COLO829 (cell line): ENCODE data around the gene PHACTR1.
A peak's percentile ranks its signal among the peaks of the same experiment; 100 is the strongest.
"Not testable (repeated sequence)": the region's sequence is repeated elsewhere in the genome, so short reads cannot be mapped to it uniquely, and the experiment has no call there.

Source experiments
- DNase-seq: peaks from one replicate; pipeline ENCODE4 v3.0.0; 2012; ENCODE audit warnings: low spot score

Gene PHACTR1

DNA sequence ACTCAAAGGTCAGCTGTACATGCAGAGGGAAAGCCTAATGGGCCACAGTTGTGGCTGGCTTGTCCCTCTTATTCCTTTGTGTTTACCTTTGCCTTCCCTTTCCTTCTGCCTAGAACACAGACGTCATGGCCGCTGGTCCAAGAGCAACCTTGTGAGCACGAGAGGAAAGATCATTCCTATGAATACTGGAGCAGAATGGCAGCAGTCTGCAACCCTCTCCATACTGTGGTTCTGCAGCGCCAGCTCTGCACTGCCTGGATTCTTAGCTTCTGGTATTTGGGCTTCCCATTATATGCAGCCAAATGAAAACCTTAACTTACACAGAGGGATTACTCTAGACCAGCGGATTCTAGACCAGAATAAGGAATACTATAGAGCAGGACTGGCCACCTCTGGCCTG lies 599.3 kb downstream of the PHACTR1 start:
- DNase-seq, result no peak

- no peak for DNase-seq
Measured at GRCh38 chr6:13318821-13319220, 602.3 kb downstream of the PHACTR1 start.

DNA sequence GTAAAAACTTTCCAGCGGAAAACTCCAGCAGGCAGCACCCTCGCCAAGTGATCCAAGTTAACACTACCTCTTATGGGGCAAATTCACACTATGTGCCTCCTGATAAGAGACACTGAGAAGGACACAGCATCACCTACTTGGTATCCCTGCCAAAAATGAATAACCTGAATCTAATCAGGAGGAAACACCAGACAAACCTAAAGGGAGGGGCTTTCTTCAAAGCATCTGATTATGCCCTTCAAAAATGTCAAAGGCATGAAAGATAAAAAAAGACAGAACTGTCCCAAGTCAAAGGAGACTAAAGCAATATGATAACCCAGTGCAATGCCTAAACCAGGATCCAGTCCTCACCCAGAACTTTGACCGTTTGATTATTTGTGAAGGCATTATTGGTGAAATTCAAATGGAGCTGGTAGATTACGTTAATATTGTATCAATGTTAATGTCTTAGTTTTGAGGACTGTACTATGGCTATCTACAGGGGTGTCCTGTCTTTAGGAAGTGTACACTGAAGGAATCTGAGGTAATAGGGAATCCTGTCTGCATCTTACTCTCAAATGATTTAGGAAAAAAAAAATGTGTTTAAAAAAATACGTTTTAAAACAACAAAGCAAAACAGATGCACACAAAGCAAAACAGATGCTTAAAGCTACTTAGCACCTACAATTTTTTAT lies 603.5 kb downstream of the PHACTR1 start:
- no peak for DNase-seq

GRCh38 chr6:13326031-13326586 lies 609.5 kb downstream of the PHACTR1 start:
- DNase-seq, result not testable (repeated sequence)

GRCh38 chr6:13327691-13328075 lies 611.1 kb downstream of the PHACTR1 start:
- DNase-seq, result no peak

DNA sequence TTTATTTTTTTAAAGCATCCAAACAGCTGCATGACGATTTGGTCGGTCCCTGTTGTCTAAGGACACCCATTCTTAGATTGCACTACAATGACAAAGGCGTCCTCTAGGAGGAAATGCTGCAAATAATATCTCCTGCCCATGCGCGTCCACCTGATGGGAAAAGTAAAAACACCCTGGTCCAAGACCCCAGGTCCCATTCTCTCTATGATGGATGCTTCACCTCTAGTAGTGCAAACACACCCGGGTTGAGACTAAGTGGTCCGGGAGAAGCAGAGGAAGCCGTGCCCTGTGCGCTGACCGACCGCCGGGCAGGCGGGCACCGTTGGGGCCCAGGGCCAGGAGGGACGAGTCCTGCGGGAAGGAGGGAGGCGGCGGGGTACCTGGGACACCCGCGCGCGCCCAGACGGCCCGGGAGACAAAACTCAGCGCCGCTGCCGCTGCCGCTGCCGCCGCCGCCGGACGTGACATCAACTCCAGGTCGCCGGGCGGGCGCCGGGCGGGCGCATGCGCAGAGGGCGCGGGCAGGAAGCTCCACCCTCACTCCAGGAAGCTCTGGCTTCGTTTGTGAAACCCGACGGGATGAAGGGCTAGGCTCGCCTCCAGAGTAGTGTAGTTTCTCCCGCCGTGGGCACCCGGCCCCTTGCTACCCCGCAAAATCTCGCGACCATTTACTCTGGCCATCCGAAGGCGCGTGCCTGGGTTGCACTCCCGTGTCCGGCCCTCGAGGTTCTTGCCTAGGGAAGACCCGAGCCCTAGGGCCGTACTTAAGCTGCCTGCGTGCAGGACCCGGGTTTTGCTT lies 611.7 kb downstream of the PHACTR1 start, which contains the start of gene TBC1D7:
TSS of gene TBC1D7 (minus strand) at position 462 of the 799 bp plus-strand sequence. CDS start 1,639 bp downstream, outside the sequence.
- DNase-seq, result peak; percentile 94

DNA sequence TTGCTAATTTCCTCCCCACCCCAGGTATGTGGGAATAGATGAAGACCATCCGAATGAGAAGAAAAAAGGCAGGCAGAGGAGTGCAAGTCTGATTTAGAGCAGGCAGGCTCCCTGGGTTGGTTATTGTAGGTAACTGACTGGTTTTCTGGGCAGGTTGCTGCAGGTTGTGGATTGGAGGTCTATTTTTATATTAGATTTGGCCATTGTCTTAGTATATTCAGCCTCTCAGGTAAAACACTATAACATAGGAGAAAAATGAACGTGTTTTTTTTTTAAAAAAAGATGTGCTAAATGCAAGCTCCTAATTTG lies 612.3 kb downstream of the PHACTR1 start:
- DNase-seq, result no peak

DNA sequence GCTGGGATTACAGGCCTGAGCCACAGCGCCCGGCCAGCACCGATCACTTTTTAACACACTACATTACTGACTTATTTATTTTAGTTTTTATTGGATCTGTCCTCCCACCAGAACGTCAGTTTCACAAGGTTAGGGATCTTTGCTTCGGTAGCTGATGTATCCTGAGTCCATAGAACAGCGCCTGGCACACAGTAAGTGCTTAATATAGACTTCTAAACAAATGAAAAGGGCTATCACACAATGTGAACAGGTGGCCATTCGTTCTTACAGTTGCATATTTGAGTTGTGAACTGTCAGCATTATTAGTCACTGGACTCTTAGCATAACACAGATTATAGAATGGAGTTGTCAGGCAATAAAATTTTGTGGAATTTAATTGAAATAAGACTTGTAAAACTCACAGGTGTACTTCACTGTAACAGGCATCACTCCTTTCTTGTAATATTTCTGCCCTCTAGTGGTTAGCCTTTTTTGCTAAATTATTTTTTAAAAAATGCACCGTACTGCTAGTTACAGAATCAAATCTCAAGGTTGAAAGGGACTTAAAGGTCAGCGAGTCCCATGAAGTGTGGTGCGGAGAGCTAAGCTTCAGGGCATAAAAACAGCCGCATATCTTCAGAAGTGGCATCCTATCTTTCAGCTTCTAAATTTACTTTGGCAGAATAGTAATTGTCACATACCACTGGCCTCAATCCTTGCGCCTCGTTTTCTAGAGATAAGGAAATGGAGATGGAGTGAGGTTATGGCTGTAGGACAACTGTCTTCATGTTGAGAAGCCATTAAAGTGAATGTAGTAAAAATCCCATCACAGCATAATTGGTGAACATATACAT lies 615.2 kb downstream of the PHACTR1 start:
- DNase-seq, result peak; percentile 32

- DNase-seq, result no peak
Measured at GRCh38 chr6:13332349-13332706, 615.8 kb downstream of the PHACTR1 start.

DNA sequence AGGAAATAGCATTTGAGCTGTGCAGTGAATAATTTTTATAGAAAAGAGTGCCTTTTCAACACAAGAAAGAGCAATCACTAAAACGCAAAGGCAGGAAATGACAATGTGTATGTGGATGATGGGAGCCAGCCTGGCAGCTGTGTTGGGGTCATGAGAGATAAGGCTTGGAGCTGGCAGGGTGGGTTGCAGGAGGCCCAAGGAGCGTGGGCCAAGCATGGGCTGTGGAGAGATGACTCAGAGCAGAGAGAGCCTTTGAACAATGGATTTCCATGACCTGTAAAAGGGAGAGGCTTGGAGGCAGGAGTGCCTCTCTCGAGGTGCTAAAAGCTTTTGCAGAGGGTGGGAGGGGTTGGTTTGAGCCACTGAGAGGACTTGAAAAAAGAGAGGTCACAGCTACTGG lies 618.4 kb downstream of the PHACTR1 start:
- DNase-seq, result no peak

- peak; percentile 87 for DNase-seq
Measured at GRCh38 chr6:13336553-13336952, 620.0 kb downstream of the PHACTR1 start.

DNA sequence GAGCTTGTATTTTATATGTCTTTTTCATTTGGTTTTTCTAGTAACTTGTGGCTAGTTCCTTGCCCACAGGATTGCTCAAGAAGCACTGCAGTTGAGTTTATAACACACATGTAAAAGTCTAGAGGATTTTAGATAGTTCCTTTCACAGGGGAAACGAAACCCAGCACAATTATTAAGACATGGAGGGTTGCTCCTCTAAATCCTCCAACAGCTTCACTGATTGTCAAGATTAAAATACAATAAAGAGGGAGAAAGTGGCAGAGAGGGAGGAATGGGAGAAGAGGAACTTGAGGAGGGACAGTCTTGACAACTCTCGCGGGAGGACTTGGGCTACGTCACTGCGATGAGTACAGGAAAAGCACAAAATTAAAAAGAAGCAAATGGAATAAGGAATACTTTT lies 621.5 kb downstream of the PHACTR1 start:
- no peak for DNase-seq
